Activated naive CD4-positive, alpha-beta T cell treated with anti-CD3 and anti-CD28 coated beads, Interleukin-2, amount 50 U/mL, for 16 hours (primary cell): Measurements from ENCODE around the gene PERCC1.
"Not testable (repeated sequence)": the region's sequence is repeated elsewhere in the genome, so short reads cannot be mapped to it uniquely, and the experiment has no call there.

Experiments
- DNase-seq: peaks from one replicate; pipeline ENCODE4 v3.0.0-alpha.2; 2020

Gene PERCC1

DNA sequence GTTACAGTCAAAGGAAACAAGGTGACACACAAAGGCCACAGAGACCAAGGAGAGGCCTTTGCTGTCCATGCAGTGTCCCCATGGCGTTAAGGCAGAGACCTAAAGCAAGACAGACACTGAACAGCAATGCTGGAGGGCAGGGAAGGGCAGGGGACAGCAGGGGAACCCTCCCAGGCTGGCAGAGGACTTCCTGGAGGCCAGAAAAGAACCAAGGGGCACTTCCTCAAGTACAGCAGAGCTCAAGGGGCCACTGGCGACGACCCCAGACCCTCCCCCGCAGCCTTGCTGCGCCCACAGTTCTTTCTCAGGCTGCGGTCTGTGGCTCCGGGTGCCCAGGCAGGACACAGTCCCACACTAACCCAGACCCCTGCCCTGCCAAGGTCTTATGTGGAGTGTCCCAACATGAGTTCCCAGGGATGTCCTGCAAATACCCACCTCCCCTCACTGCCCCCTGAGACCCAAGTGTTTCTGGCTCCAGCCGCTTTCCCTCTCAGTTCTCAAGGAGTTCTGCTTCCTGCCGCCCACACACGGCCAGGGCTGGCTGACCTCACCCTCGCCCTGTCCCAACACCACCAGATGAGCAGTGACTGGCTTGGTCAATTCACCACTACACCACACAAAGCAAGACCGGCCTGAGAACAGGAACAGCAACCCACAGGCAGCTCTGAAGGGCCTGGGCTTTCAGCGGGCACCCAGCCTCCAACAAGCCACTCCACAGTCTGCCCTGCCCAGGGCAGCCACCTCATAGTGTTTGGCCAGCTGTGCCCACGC, 39.8 kb downstream of the PERCC1 start:
- no peak for DNase-seq

DNA sequence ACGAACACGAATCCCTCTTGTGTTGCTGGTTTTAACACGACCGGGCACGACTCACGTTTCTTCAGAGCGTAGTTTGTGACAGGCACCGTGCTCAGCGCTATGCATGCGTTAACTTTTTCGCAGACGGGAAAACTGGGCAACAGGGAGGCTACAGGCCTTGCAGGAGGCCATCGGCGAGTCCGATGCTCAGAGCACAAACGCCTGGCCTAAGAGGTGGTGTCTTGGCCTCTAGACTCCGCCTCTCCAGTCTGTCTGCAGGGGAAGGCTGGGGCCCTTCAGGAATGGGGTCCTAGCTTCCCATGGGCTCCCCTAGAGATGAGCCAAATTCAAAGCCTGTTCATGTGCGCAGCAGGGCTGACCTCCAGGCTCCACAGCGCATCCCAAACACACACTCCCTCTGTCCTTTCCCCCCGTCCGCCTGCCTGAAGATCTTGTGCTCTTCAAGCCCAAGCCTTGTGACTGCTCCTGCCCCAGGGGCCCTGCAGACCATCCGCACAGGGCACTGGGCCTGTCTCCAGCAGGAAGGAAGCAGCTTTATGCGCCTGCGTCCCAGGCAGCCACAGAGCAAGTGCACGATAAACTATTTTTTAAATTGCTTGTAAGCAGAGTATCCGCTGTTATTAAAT, 40.8 kb downstream of the PERCC1 start:
- DNase-seq: no peak

DNA sequence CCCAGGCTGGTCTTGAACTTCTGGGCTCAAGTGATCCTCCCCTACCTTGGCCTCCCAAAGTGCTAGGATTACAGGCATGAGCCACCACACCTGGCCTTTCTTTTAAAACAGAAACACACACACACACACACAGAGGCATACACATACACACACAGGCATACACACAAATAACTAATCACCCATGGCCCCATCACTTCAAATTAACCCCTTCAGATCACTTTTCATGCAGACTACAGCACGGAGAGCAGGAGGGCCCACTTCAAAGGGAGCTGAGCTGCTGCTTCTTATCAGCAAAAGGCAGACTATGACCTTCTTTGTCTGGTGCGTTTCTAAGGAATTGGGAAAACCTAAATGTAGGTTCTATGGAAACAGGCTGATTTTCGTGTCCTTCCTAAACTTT, 42.1 kb downstream of the PERCC1 start:
- DNase-seq: no peak

DNA sequence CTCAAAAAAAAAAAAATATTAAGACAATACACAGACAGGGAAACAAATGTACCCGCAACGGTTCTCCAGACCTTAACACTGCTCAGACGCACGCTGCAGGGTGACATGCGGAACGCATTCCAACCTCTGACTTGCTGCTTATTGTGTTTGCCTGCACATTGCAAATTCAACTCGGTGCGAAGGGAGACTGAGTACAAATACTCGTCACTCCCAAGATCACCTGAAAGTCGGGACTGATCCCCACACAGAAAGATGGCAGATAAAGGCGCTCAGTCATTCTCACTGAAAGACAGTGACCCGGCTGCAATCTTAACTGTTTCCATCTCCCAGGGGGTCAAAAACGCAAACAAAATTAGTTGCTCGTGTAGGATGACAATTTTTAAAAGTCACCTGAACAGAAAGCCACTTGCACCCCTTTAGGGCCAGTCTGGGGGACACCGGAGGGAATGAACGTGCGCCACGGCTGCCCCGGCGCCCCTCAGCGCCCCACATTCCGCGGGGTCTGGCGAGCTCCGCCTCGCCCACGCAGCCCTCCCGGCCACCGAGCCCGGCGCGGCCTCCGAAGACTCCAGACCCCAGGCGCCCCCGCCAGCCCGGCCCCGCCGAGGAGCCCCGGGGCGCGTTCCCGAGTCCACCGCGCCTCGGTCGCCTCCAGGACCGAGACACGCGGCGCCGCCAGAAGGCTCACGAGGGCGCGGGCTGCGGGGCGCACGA, 43.4 kb downstream of the PERCC1 start:
- DNase-seq: no peak

DNA sequence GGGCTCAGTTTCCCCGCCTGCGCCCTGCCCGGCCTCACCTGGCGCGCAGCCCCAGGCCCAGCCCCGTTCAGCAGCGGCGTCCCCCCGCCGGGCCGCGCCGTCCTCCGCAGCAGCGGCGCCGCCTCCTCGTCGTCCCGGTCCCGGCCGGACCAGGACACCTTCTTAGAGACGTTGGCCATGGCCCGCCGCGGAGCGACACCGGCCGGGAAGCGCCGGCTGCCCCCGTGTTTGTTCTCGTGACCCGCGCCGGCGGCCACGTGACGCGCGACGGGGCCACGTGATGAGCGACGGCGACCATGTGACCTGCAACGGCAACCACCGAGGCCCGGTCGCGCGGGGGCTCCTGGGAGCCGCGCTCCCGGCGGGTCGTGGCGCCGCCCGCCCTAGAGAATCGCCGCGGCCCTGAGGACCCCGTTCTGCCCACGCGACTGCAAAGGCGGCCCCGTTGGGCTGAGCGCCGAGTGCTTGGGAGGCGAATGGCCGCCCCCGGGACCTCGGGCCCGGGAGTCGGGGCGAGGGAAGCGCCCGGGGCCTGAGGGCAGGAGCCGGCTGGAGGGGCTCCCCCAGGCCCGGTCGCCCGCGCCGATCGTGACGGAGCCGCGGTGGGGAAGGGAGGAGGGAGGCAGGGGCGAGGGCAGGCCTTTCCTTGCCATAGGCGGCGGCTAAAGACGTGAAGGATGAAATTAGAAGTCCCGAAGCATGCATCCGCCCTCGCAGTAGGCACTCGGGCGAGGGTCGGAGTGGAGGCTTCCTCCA, 44.1 kb downstream of the PERCC1 start, which contains the start of gene CLCN7:
Gene CLCN7, minus strand, starts transcription at position 233 of the 756 bp plus-strand sequence. Its CDS starts 54 bp downstream, at position 179.
- peak; percentile 89 for DNase-seq

DNA sequence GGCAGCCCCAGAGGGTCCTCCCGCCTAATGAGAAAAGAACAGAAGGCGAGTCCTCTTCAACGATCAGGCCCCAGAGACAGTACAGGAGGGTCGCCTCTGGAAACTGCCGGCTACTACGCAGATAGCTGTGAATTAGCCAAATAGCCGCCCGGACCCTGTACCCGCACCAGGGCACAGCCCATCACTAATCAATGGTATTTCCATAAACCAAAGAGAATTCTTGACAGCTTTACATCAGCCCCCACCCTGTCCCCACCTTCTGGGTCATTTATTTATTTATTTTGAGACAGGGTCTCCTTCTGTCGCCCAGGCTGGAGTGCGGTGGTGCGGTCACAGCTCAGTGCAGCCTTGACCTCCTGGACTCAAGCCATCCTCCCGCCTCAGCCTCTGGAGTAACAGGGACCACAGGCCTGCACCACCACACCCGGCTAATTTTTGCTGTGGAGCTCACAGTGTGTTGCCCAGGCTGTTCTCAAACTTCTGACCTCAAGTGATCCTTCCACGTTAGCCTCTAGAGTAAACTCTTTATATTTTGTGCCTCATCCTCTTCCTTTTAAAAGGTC, 44.8 kb downstream of the PERCC1 start:
- no peak for DNase-seq

DNA sequence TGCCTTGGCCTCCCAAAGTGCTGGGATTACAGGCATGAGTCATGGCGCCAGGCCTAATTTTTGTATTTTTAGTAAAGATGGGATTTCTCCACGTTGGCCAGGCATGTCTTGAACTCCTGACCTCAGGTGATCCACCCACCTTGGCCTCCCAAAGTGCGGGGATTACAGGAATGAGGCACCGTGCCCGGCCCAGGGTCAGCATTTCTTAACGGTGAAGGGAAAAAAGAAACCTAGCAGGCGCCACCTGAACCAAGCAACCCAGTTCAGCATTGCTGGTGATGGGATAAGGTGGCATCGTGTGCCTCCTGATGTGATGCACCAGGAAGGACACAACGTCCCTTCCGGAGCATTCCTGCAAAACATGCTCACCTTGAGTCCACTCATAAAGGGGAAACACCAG, 46.2 kb downstream of the PERCC1 start:
- DNase-seq: no peak

DNA sequence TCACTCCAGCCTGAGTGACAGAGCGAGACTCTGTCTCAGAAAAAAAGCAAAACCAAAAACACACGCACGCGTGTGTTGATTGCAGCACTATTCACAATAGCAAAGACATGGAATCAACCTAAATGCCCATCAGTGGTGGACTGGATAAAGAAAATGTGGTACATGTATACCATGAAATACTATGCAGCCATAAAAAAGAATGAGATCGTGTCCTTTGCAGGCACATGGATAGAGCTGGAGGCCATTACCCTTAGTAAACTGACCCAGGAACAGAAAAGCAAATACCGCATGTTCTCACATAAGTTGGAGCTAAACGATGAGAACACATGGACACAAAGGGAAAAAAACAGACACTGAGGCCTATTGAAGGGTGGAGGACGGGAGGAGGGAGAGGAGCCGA, 48.1 kb downstream of the PERCC1 start:
- not testable (repeated sequence) for DNase-seq

DNA sequence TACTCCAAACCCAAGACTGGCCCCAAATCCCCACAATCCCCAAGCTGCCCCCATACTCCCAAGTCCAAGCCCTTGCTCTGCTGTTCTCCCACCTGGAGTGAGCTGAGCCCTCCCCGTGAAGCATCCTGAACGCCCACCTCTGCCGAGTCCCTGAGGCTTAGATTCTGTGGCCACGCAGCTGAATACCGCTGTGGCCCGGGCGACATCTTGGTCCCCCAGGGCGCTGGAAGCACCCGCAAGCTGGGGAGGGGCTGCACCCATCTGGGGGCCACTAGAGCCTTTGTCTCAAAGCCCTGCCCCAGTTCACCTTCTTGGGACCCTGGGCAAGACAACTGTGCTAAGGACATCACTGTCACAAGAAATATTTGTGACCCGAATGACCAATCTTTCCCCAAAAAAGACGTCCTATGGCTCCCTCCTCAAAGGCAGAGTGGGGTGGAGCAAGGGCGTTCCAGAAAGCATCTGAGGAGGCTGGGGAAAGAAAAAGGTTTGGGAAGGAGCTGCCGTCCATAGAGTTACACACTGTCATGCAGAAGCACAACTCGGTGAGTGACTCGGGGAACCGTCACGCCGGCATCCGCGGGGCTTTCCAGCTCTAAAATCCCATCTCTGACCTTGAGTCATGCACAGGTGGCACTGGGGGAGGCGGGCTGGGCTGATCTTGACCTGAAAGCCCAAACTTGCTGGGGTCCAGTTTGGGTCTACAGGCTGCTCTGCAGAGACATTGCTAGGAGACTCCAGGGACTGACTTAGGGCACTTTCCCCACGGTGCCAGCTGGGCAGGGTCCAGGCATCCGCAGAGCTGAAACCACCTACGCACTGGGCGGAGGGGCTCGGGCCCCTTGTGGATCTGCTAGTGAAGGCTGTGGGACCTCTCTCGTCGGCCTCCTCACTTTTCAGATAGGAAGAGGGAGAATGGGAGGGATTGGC, 51.3 kb downstream of the PERCC1 start:
- no peak for DNase-seq
